Measurements from ENCODE around the gene DPT. TPM values are rescaled to one million over a fixed set of nuclear protein-coding genes. Genes with fewer than 3 reads are reported as not detected.
A peak's percentile ranks its signal among the peaks of the same experiment; 100 is the strongest.
"Not testable (repeated sequence)": the region's sequence is repeated elsewhere in the genome, so short reads cannot be mapped to it uniquely, and the experiment has no call there.

The DPT gene
- total RNA-seq (not detected), polyA plus RNA-seq (not detected)

DNA sequence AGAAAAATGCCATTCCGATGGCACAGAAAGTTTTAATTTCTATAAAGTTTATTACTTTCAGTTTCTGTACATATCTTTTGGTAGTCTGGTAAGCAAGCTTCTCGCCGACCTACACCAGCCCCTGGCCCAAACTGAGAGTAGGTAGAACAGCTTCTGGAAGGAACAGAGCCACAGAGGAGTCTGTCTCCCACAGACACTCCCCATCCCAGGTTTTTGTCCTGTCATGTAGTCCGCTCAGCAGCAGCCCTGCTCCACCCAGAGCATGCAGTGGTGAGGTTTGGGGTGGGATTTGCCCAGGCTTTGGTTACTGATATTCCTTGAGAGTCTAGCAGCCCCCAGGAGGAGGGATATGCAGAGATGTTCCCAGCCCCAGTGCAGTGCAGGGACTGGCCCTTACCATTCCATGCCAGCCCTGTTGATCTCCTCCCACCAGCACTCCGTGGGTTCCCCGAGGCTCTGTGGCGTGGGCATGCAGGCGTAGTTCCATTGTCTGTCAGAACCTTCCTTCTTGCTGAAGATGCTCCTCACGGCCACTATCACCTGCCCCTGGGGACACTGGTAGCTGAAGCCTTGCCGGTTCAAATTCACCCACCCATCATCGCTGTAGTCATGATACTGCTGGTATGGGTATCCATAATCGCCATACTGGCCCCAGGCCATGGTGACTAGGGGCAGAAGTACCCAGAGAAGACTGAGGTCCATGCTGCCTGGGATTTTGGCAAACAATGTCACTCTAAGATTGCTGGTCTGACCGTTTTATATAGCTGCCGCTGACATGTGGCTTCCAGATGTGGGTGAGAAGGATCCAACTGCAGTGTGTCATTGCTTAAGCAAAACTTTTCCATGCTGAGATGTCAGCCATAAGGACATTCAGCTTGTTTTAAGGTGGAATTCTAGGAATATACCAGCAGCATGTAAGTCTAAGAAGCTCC is at the start of gene DPT:
Gene DPT, minus strand, starts transcription at position 734 of the 932 bp plus-strand sequence. Its CDS starts 32 bp downstream, at position 702.
- DNase-seq: no peak
- no peaks in the 10 kb centered on the region for H3K27me3 ChIP-seq (ENCODE audit: insufficient read depth, low read length)
- POLR2A ChIA-PET (ENCODE audit: partially characterized antibody): no interaction called here
- no peaks in the 10 kb centered on the region for H3K4me1 ChIP-seq (ENCODE audit: insufficient read depth, low read length)
- Mint-ChIP-seq H3K27ac (no peak within 1 kb of the TSS), H3K4me3 (peak within 1 kb of the TSS in 1 of 8 donors; percentile 3), H3K27me3 (peaks cover 2 to 6% of the 10 kb centered on the region in 2 donors), H3K9me3 (no peaks in the 10 kb centered on the region), H3K4me1 (peaks cover 0 to 2% (median 0%) of the 10 kb centered on the region in 4 donors), H3K36me3 (no peaks in the 10 kb centered on the region)
- intact Hi-C loops (cut with micrococcal nuclease): no loop called here
- H3K9me3 ChIP-seq (ENCODE audit: control insufficient read depth in 1 of 2, low read length in 2 of 2): no peaks in the 10 kb centered on the region
- no peaks in the 10 kb centered on the region for H3K36me3 ChIP-seq (ENCODE audit: insufficient read depth, low read length)
- no peak within 1 kb of the TSS for H3K4me3 ChIP-seq (ENCODE audit: low read length in 2 of 2)
- CTCF ChIA-PET (ENCODE audit: partially characterized antibody): no interaction called here
- no peak within 1 kb of the TSS for H3K27ac ChIP-seq (ENCODE audit: low read depth, low read length)

- no peaks in the 10 kb centered on the region for H3K36me3 Mint-ChIP-seq
Observed at GRCh38 chr1:168775366-168775765, 46.4 kb upstream of the DPT start.

DNA sequence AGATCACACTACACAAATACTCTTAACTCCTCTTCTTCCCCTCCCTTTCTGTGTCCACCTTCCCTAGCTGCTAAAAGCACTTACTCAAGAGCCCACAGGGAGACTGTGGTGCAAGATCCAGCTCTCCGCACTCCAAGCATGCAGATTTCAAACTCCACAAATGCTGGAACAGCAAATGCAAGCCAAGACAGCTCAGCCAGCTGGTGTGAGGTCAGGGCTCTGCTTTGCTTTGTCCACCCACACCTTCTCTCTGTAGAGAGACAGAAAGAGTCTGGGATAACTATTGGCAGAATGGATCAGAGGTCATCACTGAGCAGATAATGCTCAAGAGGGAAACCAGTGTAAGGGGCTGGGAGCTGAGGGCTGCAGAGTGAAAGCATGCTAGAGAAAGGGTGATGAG is 45.2 kb upstream of the DPT start:
- Histone ChIP-seq H3K4me1 (ENCODE audit: insufficient read depth, low read length) (no peaks in the 10 kb centered on the region), H3K27ac (ENCODE audit: low read depth, low read length) (no peak overlapping the region), H3K36me3 (ENCODE audit: insufficient read depth, low read length) (no peaks in the 10 kb centered on the region), H3K9me3 (ENCODE audit: control insufficient read depth in 1 of 2, low read length in 2 of 2) (no peaks in the 10 kb centered on the region), H3K4me3 (ENCODE audit: low read length in 2 of 2) (no peak overlapping the region), H3K27me3 (ENCODE audit: insufficient read depth, low read length) (no peaks in the 10 kb centered on the region)
- ChIA-PET POLR2A (ENCODE audit: partially characterized antibody) (no interaction called here), CTCF (ENCODE audit: partially characterized antibody) (no interaction called here)
- Mint-ChIP-seq H3K27ac (no peak overlapping the region), H3K27me3 (peaks cover 0 to 3% of the 10 kb centered on the region in 2 donors), H3K36me3 (no peaks in the 10 kb centered on the region), H3K4me3 (no peak overlapping the region), H3K4me1 (no peaks in the 10 kb centered on the region), H3K9me3 (no peaks in the 10 kb centered on the region)
- no peak for DNase-seq
- intact Hi-C loops (cut with micrococcal nuclease): no loop called here

More at GRCh38 chr1:168775366-168775765, 46.4 kb upstream of the DPT start:
- Histone ChIP-seq H3K36me3 (ENCODE audit: insufficient read depth, low read length) (no peaks in the 10 kb centered on the region), H3K9me3 (ENCODE audit: control insufficient read depth in 1 of 2, low read length in 2 of 2) (no peaks in the 10 kb centered on the region), H3K27me3 (ENCODE audit: insufficient read depth, low read length) (no peaks in the 10 kb centered on the region), H3K4me3 (ENCODE audit: low read length in 2 of 2) (no peak overlapping the region), H3K4me1 (ENCODE audit: insufficient read depth, low read length) (no peaks in the 10 kb centered on the region), H3K27ac (ENCODE audit: low read depth, low read length) (no peak overlapping the region)
- POLR2A ChIA-PET (ENCODE audit: partially characterized antibody): no interaction called here
- Mint-ChIP-seq H3K27ac (no peak overlapping the region), H3K4me1 (no peaks in the 10 kb centered on the region), H3K9me3 (no peaks in the 10 kb centered on the region), H3K4me3 (no peak overlapping the region), H3K27me3 (no peaks in the 10 kb centered on the region)
- intact Hi-C loops (cut with micrococcal nuclease): no loop called here
- no peak for DNase-seq
- CTCF ChIA-PET (ENCODE audit: partially characterized antibody): no interaction called here

GRCh38 chr1:168772428-168773060 is 43.5 kb upstream of the DPT start:
- H3K36me3 ChIP-seq (ENCODE audit: insufficient read depth, low read length): no peaks in the 10 kb centered on the region
- no peak overlapping the region for H3K27ac ChIP-seq (ENCODE audit: low read depth, low read length)
- ChIA-PET CTCF (ENCODE audit: partially characterized antibody) (no interaction called here), POLR2A (ENCODE audit: partially characterized antibody) (no interaction called here)
- no peak overlapping the region for H3K27ac Mint-ChIP-seq
- no peaks in the 10 kb centered on the region for H3K4me1 ChIP-seq (ENCODE audit: insufficient read depth, low read length)
- H3K4me3 ChIP-seq (ENCODE audit: low read length in 2 of 2): no peak overlapping the region
- H3K36me3 Mint-ChIP-seq: no peaks in the 10 kb centered on the region
- no peak overlapping the region for H3K4me3 Mint-ChIP-seq
- no peaks in the 10 kb centered on the region for H3K27me3 ChIP-seq (ENCODE audit: insufficient read depth, low read length)
- H3K4me1 Mint-ChIP-seq: no peaks in the 10 kb centered on the region
- no peaks in the 10 kb centered on the region for H3K9me3 Mint-ChIP-seq
- H3K27me3 Mint-ChIP-seq: peaks cover 3 to 5% of the 10 kb centered on the region in 2 donors
- no peaks in the 10 kb centered on the region for H3K9me3 ChIP-seq (ENCODE audit: control insufficient read depth in 1 of 2, low read length in 2 of 2)
- DNase-seq: no peak
- intact Hi-C loops (cut with micrococcal nuclease): no loop called here

DNA sequence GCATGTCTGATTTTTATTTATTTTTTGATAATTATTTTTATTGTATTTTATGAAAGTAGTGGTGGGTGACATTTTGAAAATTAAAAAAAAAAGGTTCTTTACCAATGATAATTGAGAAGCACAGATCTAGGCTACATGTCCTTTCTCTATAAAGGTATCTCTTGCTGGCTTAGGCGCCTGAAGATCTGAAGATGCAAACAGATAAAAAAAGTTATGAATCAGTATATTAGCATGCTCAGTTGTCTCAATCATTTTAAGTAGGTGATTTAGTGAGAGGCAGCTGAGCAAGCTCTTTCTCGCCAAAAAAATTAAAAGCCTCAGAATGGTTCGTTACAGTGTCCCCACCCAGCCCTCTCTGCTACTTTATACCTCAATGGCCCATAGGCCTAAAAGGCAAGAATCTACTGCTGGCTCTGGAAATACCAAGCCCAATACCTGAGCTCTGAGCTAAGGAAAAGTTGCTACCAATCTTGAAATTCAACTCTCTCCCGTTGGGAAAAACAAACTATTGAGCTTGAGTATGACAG is 42.2 kb upstream of the DPT start:
- H3K4me1 Mint-ChIP-seq: no peaks in the 10 kb centered on the region
- H3K36me3 Mint-ChIP-seq: no peaks in the 10 kb centered on the region
- H3K9me3 Mint-ChIP-seq: no peaks in the 10 kb centered on the region
- intact Hi-C loops (cut with micrococcal nuclease): no loop called here
- Histone ChIP-seq H3K27me3 (ENCODE audit: insufficient read depth, low read length) (no peaks in the 10 kb centered on the region), H3K4me1 (ENCODE audit: insufficient read depth, low read length) (no peaks in the 10 kb centered on the region), H3K4me3 (ENCODE audit: low read length in 2 of 2) (no peak overlapping the region), H3K36me3 (ENCODE audit: insufficient read depth, low read length) (no peaks in the 10 kb centered on the region), H3K9me3 (ENCODE audit: control insufficient read depth in 1 of 2, low read length in 2 of 2) (no peaks in the 10 kb centered on the region), H3K27ac (ENCODE audit: low read depth, low read length) (no peak overlapping the region)
- DNase-seq: no peak
- ChIA-PET POLR2A (ENCODE audit: partially characterized antibody) (no interaction called here), CTCF (ENCODE audit: partially characterized antibody) (no interaction called here)
- H3K27me3 Mint-ChIP-seq: peaks cover 3 to 5% of the 10 kb centered on the region in 2 donors
- H3K27ac Mint-ChIP-seq: no peak overlapping the region
- H3K4me3 Mint-ChIP-seq: no peak overlapping the region

GRCh38 chr1:168769893-168770292 is 40.9 kb upstream of the DPT start:
- H3K4me1 Mint-ChIP-seq; POLR2A ChIA-PET (ENCODE audit: partially characterized antibody); H3K4me3 ChIP-seq (ENCODE audit: low read length in 2 of 2); H3K27ac ChIP-seq (ENCODE audit: low read depth, low read length); H3K27me3 Mint-ChIP-seq; H3K27ac Mint-ChIP-seq; H3K4me1 ChIP-seq (ENCODE audit: insufficient read depth, low read length); H3K9me3 ChIP-seq (ENCODE audit: control insufficient read depth in 1 of 2, low read length in 2 of 2); H3K4me3 Mint-ChIP-seq; H3K36me3 ChIP-seq (ENCODE audit: insufficient read depth, low read length); H3K9me3 Mint-ChIP-seq; H3K27me3 ChIP-seq (ENCODE audit: insufficient read depth, low read length); intact Hi-C loops (cut with micrococcal nuclease); DNase-seq; CTCF ChIA-PET (ENCODE audit: partially characterized antibody); H3K36me3 Mint-ChIP-seq: not testable (repeated sequence)

DNA sequence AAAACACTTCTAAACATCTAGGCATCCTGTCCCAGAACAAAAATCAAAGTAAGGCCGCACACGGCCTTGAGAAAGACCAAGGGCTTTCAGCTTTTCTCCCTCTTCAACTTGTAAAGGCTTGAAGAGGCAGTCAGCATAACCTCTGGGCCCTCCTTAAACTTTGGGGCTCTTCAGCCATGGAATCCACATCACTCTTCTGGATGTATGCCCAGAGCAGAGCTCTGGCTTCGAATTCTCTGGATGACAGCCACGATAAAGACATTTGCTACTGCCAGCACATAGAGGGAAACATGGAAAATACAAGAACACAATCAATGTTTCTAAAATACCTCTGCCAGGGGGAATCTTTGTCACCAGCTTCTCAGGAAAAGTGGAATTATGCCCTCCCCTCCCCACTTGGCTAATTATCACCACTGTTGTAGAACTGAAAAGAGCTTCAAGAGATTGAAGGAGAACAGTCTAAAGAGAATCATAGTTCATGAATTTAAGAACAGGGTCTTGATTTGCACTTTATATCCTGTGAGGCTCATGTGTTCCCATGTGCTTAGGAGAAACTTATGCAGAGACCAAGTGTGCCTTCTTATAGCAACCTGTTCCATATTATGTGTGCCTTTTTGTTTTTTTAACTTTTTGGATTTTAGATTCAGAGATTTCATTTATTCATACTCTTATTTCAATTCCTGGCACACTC is 39.0 kb upstream of the DPT start:
- no peaks in the 10 kb centered on the region for H3K9me3 Mint-ChIP-seq
- peaks cover 3 to 5% of the 10 kb centered on the region in 2 donors for H3K27me3 Mint-ChIP-seq
- no peak overlapping the region for H3K27ac ChIP-seq (ENCODE audit: low read depth, low read length)
- H3K4me3 ChIP-seq (ENCODE audit: low read length in 2 of 2): no peak overlapping the region
- CTCF ChIA-PET (ENCODE audit: partially characterized antibody): no interaction called here
- DNase-seq: no peak
- H3K27ac Mint-ChIP-seq: no peak overlapping the region
- H3K9me3 ChIP-seq (ENCODE audit: control insufficient read depth in 1 of 2, low read length in 2 of 2): no peaks in the 10 kb centered on the region
- no peaks in the 10 kb centered on the region for H3K4me1 Mint-ChIP-seq
- POLR2A ChIA-PET (ENCODE audit: partially characterized antibody): no interaction called here
- H3K27me3 ChIP-seq (ENCODE audit: insufficient read depth, low read length): no peaks in the 10 kb centered on the region
- no peak overlapping the region for H3K4me3 Mint-ChIP-seq
- H3K36me3 Mint-ChIP-seq: no peaks in the 10 kb centered on the region
- no peaks in the 10 kb centered on the region for H3K4me1 ChIP-seq (ENCODE audit: insufficient read depth, low read length)
- H3K36me3 ChIP-seq (ENCODE audit: insufficient read depth, low read length): no peaks in the 10 kb centered on the region
- intact Hi-C loops (cut with micrococcal nuclease): no loop called here

Measured in CD4-positive, alpha-beta memory T cell (primary cell).